MG63 (cell line): ENCODE measurements around the gene GRK2. TPM values are rescaled to one million over a fixed set of nuclear protein-coding genes. Genes with fewer than 3 reads are reported as not detected.

Experiments
- DNase-seq: peaks from one replicate; pipeline ENCODE4 v3.0.0-alpha.2; 2020
- H3K27me3 ChIP-seq: fragments of 250-450 bp; sonication (Bioruptor Pico); 2 replicates; pipeline ENCODE4 v1.5.1; 2020; ENCODE audit warnings: mild to moderate bottlenecking, moderate library complexity
- H3K36me3 ChIP-seq: fragments of 250-450 bp; sonication (Bioruptor Pico); 2 replicates; pipeline ENCODE4 v1.5.1; 2020; ENCODE audit warnings: mild to moderate bottlenecking, moderate library complexity
- H3K4me3 ChIP-seq: fragments of 250-450 bp; sonication (Bioruptor Pico); 2 replicates; pipeline ENCODE4 v1.5.1; 2020; ENCODE audit warnings: mild to moderate bottlenecking, moderate library complexity
- H3K9me3 ChIP-seq: fragments of 250-450 bp; sonication (Bioruptor Pico); 2 replicates; pipeline ENCODE4 v1.5.1; 2020; ENCODE audit warnings: mild to moderate bottlenecking, moderate library complexity
- total RNA-seq: library from RNA; depleted of rRNA; stranded (reverse); fragments of >200 nt; shearing (Covaris generic); gene quantifications from 2 replicates; pipeline ENCODE4 v1.2.3, GENCODE V29; 2014; ENCODE audit warnings: low replicate concordance

The GRK2 gene
- total RNA-seq, 1 experiment from 2014 or later = 31.8 TPM

- H3K27me3 ChIP-seq = no peaks in the 10 kb centered on the region
- H3K36me3 ChIP-seq = peaks cover 35% of the 10 kb centered on the region
- no peak overlapping the region for H3K4me3 ChIP-seq
- no peak for DNase-seq
- peaks cover 8% of the 10 kb centered on the region for H3K9me3 ChIP-seq
These were observed 34.0 kb downstream of the GRK2 start for GRCh38 chr11:67300256-67300755.

DNA sequence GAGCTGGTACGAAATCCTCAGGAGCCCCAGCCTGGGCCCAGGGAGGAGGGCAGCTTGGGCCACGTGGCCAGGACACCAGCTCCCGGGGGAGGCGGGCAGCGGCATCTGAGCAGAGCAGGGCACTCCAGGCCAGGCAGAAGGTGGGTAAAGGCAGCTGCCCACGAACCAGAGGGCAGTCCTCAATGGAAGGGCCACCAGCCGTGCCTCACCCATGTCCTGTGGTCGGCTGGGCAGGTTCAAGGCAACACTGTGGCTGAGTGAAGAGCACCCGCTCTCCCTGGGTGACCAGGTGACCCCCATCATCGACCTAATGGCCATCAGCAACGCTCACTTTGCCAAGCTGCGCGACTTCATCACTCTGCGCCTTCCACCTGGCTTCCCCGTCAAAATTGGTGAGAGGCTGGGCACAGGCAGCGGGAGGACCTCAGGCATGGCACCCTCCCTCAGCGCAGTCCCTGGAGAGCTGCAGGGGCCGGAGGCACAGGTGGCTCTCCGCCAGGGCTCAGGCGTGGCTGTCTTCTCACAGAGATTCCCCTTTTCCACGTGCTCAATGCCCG, 34.6 kb downstream of the GRK2 start:
- DNase-seq = no peak
- Histone ChIP-seq H3K36me3 (peaks cover 30% of the 10 kb centered on the region), H3K4me3 (no peak overlapping the region)

GRCh38 chr11:67301313-67301921, 35.1 kb downstream of the GRK2 start:
- H3K36me3 ChIP-seq = peaks cover 24% of the 10 kb centered on the region
- H3K27me3 ChIP-seq = no peaks in the 10 kb centered on the region
- H3K9me3 ChIP-seq = no peaks in the 10 kb centered on the region
- no peak for DNase-seq
- no peak overlapping the region for H3K4me3 ChIP-seq

More for the DNA sequence above, 34.6 kb downstream of the GRK2 start:
- Histone ChIP-seq H3K27me3 (no peaks in the 10 kb centered on the region), H3K9me3 (peaks cover 2% of the 10 kb centered on the region)

DNA sequence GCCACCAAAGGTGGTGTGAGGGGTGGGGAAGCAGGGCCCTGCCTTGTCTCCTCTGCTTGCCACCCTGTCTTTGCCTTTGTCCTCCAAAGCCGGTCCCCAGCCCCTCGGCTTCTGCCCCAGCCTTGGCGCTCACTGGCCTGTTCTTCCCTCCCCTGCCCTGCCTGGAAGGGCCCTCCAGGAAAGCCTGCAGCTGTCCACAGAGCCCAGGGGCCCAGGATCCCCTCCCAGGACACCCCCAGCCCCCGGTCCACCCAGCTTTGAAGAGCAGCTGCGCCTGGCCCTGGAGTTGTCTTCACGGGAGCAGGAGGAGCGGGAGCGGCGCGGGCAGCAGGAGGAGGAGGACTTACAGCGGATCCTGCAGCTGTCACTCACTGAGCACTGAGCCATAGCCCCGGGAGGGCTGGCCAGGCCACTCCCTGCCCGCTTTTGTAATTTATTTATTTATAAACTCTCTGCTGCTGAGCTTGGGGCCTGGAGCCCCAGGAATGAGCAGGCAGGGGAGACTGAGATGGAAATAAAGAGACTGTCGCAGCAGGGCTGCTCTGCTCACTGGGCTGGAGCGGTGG, 35.8 kb downstream of the GRK2 start:
- peaks cover 18% of the 10 kb centered on the region for H3K36me3 ChIP-seq
- no peaks in the 10 kb centered on the region for H3K27me3 ChIP-seq
- DNase-seq = no peak
- no peaks in the 10 kb centered on the region for H3K9me3 ChIP-seq
- no peak overlapping the region for H3K4me3 ChIP-seq

GRCh38 chr11:67302571-67303131, 36.4 kb downstream of the GRK2 start:
- peaks cover 18% of the 10 kb centered on the region for H3K36me3 ChIP-seq
- peak overlapping the region; percentile 83 for H3K4me3 ChIP-seq
- no peak for DNase-seq
- no peaks in the 10 kb centered on the region for H3K27me3 ChIP-seq
- no peaks in the 10 kb centered on the region for H3K9me3 ChIP-seq

- H3K36me3 ChIP-seq = peaks cover 16% of the 10 kb centered on the region
- H3K9me3 ChIP-seq = no peaks in the 10 kb centered on the region
- H3K27me3 ChIP-seq = no peaks in the 10 kb centered on the region
- DNase-seq = peak; percentile 75
- H3K4me3 ChIP-seq = peak within 1 kb of the TSS; percentile 83
These were observed 37.0 kb downstream of the GRK2 start, which contains the start of gene SSH3 for GRCh38 chr11:67303132-67303834. Gene SSH3 (plus strand): TSS chr11:67303530. CDS start chr11:67303626, 96 bp downstream.

GRCh38 chr11:67303835-67304411, 37.6 kb downstream of the GRK2 start:
- no peak for DNase-seq
- no peaks in the 10 kb centered on the region for H3K27me3 ChIP-seq
- H3K4me3 ChIP-seq = peak overlapping the region; percentile 83
- H3K36me3 ChIP-seq = peaks cover 10% of the 10 kb centered on the region
- no peaks in the 10 kb centered on the region for H3K9me3 ChIP-seq

DNA sequence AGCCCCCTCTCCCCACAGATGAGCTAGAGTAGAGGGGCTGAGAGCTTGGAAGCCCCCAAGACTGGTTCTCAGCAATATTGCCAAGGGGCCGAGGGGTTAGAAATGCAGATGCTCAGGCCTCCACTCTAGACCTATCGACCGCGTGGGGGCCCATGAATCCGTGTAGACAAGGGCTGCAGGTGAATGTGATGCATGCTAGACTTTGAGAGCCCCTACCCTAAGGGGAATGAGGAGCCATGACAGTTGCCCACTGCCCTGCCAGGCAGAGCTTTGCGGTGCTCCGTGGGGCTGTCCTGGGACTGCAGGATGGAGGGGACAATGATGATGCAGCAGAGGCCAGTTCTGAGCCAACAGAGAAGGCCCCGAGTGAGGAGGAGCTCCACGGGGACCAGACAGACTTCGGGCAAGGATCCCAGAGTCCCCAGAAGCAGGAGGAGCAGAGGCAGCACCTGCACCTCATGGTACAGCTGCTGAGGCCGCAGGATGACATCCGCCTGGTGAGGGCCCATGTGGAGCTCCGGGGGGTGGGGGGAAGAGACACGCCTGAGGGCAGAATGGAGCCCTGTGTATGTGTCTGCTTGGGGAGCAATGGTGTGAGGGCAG, 38.3 kb downstream of the GRK2 start:
- no peak for DNase-seq
- no peaks in the 10 kb centered on the region for H3K9me3 ChIP-seq

DNA sequence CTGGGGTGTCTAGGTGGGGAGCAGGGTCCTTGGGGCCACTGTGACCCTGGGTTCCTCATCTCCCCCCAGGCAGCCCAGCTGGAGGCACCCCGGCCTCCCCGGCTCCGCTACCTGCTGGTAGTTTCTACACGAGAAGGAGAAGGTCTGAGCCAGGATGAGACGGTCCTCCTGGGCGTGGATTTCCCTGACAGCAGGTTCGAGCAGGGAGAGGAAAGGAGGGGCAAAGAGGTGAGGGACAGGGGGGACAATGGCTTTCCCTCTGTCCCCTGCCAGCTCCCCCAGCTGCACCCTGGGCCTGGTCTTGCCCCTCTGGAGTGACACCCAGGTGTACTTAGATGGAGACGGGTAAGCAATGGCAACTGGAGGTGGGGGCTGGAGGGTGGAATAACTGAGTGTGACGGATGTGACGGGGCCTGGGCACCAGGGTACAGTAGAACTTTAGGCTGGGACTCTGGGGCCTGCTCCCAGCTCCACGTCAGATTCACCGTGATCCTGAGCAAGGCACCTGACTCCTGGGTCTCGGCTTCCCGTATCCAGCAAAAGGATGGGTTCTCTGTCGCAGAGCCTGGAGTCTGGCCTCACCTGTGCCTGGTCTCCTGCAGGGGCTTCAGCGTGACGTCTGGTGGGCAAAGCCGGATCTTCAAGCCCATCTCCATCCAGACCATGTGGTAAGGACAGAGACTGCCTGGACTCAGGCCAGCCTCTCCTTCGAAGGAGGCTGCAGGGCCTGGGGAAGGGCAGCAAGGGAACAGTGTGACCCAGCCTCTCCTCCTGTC, 40.7 kb downstream of the GRK2 start:
- no peaks in the 10 kb centered on the region; the same call in 1 of the 2 replicates for H3K36me3 ChIP-seq
- H3K27me3 ChIP-seq = no peaks in the 10 kb centered on the region
- H3K4me3 ChIP-seq = no peak overlapping the region
- no peak for DNase-seq
- H3K9me3 ChIP-seq = no peaks in the 10 kb centered on the region

More for the DNA sequence above, 38.3 kb downstream of the GRK2 start:
- Histone ChIP-seq H3K36me3 (peaks cover 6% of the 10 kb centered on the region; the same call in 1 of the 2 replicates), H3K4me3 (no peak overlapping the region), H3K27me3 (no peaks in the 10 kb centered on the region)

- Histone ChIP-seq H3K27me3 (no peaks in the 10 kb centered on the region), H3K9me3 (no peaks in the 10 kb centered on the region), H3K36me3 (no peaks in the 10 kb centered on the region; the same call in 1 of the 2 replicates), H3K4me3 (no peak overlapping the region)
- DNase-seq = no peak
These were observed 41.3 kb downstream of the GRK2 start for GRCh38 chr11:67307545-67308001.

DNA sequence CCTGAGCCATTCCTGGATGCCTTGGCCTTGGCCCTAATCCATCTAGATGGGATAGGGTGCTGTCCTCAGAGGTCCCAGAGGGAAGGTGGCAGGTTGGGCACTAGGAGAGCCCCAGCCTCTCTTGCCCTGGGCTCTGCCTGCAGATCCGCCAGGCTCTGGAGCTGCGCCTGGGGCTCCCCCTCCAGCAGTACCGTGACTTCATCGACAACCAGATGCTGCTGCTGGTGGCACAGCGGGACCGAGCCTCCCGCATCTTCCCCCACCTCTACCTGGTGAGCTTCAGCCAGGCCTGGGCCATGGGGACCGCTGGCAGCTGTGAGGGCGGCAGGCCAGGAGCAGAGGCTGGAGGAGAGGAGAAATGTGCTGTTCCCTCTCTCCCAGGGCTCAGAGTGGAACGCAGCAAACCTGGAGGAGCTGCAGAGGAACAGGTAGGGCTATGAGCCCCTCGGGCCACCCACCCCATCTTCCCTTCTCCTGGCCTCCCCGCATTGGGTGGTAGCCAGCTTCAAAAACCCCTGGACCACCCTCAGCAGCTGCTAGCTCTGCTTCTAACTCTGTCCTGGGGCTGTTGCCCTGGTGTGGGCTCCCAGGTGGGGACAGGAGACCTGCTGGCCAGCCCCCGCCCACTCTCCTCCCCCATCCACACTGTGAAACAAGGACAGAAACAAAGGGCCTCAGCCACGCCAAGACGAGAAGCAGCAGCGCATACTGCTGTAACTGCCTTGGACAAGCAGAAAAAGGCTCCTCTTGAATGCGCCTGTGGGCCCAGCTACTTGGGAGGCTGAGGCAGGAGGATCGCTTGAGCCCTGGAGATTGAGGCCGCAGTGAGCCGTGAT, 42.0 kb downstream of the GRK2 start:
- DNase-seq = no peak
- no peak overlapping the region for H3K4me3 ChIP-seq

DNA sequence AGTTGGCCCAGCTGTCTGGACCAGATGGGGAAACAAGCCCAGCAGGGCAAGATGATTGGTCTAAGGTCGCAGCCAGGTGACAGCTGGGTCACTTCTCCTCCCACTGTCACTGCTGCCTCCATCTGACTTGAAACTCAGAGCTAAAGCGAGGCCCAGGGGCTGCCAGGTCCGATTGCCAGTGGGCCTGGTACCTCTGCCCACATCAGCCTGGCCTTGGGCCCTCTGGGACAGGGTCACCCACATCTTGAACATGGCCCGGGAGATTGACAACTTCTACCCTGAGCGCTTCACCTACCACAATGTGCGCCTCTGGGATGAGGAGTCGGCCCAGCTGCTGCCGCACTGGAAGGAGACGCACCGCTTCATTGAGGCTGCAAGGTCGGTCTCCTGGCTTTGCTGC, 42.9 kb downstream of the GRK2 start:
- Histone ChIP-seq H3K36me3 (no peaks in the 10 kb centered on the region), H3K27me3 (no peaks in the 10 kb centered on the region), H3K4me3 (no peak overlapping the region), H3K9me3 (no peaks in the 10 kb centered on the region)
- DNase-seq = no peak

More for the DNA sequence above, 42.0 kb downstream of the GRK2 start:
- Histone ChIP-seq H3K9me3 (no peaks in the 10 kb centered on the region), H3K36me3 (no peaks in the 10 kb centered on the region), H3K27me3 (no peaks in the 10 kb centered on the region)

DNA sequence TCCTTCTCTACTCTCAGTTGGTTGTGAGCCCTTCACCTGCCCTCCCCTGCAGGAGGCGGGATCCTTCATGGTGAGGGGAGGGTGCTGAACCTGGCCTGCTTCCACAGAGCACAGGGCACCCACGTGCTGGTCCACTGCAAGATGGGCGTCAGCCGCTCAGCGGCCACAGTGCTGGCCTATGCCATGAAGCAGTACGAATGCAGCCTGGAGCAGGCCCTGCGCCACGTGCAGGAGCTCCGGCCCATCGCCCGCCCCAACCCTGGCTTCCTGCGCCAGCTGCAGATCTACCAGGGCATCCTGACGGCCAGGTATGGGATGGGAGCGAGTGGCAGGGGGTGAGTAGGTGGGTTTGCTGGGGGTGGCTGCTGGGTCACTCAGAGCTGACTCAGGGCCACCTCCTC, 43.4 kb downstream of the GRK2 start:
- DNase-seq = no peak
- Histone ChIP-seq H3K9me3 (no peaks in the 10 kb centered on the region), H3K27me3 (no peaks in the 10 kb centered on the region), H3K36me3 (no peaks in the 10 kb centered on the region), H3K4me3 (no peak overlapping the region)

DNA sequence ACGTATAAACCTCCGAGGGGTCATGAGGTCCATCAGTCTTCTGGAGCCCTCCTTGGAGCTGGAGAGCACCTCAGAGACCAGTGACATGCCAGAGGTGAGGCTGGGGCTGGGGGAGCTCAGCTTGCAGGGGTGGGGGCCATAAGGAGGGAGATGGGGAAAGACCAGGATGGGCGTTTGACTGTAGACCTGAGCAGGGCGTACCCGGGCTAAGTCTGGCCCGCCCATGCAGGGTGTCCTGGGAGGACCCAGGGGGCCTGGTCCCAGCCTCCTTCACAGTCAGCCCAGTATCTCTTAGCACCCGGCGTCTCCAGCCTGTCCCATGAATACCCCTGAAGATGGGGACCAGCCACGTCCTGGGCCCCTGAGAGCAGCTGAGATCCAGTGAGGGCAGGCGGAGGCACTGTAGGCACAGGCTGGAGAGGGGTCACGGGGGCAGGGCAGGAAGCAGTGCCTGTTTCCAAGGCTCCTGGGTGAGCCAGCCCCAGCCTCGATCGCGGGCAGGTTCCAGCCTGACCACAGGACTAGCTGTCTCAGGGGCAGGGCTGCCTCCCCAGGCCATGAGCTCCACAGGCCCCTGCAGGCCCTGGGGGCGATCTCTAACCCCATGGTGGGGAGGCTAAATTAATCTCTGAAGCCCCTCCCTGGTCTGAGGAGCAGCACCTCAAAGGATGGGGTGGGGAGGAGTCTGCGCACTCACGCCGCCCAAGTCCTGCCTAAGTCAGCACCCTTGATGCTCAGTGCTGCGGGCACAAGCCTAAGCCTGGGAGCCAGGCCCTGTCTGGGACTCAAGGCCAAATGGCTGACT, 44.2 kb downstream of the GRK2 start:
- Histone ChIP-seq H3K27me3 (no peaks in the 10 kb centered on the region), H3K9me3 (no peaks in the 10 kb centered on the region), H3K4me3 (no peak overlapping the region), H3K36me3 (no peaks in the 10 kb centered on the region)
- DNase-seq = no peak
